Ovary (tissue), 3 donors: ENCODE measurements around the gene COL27A1.

Experiments
- POLR2A ChIP-seq: fragments of 450-650 bp; IDR thresholded peaks from one replicate; pipeline ENCODE4 v1.6.1; 2017; ENCODE audit warnings: antibody characterized with exemption, mild to moderate bottlenecking, moderate library complexity
- TF ChIP-seq, protein P1 (sequence below), 3 donors: fragments of 450-650 bp in 2 of 3; fragments of 200-600 bp in 1 of 3; IDR thresholded peaks; one replicate each; pipeline versions ENCODE4 v1.5.1 to v1.8.0; 2016 to 2022; ENCODE audit warnings: antibody characterized with exemption in 3 of 3, mild to moderate bottlenecking in 1 of 3
- donor health status: DM: no; HTN: no; CAD: no.

DNA sequence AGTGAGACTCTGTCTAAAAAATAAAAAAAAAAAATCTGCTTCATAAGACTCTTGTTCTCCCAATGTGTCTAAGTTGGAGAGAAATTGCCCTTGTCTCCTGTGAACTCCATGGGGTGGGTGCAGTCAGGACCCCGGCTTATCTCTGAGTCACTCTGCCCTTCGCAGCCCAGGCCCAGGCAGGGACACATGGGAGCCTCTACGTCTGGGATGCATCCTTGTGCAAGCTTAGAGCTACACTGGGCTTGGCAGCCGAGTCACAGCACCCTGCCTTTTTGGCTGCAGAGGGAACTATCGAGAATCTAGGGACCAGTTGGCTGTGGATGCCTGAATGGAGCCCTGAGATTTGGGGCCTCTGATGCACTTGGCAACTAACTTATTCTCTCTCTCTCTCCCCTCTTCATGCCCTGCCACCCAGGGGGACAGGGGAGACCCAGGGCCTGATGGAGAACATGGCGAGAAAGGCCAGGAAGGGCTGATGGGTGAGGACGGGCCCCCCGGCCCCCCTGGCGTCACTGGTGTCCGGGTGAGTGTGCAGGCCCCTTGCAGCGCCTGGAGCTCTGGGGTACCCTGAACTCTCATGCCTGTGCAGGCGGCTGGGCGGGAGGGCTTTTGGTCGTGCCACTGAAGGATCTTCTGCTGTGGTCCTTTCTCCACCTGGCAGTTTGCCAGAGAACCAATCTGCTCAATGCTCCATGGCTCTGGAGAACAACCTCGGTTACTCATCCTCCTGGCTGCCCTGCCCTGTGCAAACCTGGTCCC lies 120.1 kb downstream of the COL27A1 start:
- TF ChIP-seq, protein P1, sequence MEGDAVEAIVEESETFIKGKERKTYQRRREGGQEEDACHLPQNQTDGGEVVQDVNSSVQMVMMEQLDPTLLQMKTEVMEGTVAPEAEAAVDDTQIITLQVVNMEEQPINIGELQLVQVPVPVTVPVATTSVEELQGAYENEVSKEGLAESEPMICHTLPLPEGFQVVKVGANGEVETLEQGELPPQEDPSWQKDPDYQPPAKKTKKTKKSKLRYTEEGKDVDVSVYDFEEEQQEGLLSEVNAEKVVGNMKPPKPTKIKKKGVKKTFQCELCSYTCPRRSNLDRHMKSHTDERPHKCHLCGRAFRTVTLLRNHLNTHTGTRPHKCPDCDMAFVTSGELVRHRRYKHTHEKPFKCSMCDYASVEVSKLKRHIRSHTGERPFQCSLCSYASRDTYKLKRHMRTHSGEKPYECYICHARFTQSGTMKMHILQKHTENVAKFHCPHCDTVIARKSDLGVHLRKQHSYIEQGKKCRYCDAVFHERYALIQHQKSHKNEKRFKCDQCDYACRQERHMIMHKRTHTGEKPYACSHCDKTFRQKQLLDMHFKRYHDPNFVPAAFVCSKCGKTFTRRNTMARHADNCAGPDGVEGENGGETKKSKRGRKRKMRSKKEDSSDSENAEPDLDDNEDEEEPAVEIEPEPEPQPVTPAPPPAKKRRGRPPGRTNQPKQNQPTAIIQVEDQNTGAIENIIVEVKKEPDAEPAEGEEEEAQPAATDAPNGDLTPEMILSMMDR (IDR thresholded peaks at IDR 0.05), result no peak
- no peak for TF ChIP-seq POLR2A
